Measurements from ENCODE around the gene CADM2. TPM values are rescaled to one million over a fixed set of nuclear protein-coding genes. Genes with fewer than 3 reads are reported as not detected.

Gene CADM2
- total RNA-seq, 4 donors from 2014 or later: 15.6 to 51.8 (median 37.4) TPM

DNA sequence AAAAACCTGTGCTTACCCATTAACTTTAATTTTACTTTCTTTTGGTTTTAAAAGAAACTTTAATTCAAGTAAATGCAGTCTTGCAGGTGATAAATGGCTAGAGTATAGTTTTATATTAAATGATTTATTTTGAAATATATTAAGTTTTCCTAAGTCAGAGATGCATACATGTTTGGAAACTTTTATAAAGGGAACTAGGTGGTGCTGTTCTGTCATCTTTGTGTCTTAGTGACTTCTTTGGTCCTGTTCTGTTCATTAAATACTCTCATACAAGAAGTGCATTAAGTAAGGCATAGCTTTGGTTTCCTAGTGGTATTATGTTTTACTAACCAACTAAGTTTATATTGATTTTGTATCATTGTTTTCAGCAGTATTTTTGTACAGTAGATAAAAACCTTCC is 15.6 kb downstream of the CADM2 start:
- no peak overlapping the region for H3K27ac ChIP-seq
- no peak for DNase-seq (ENCODE audit: low spot score in 2 of 2)
- TF ChIP-seq EP300 (IDR thresholded peaks at IDR 0.05) (no peak), POLR2A (IDR thresholded peaks at IDR 0.05) (no peak)
- TF ChIP-seq, protein P1, sequence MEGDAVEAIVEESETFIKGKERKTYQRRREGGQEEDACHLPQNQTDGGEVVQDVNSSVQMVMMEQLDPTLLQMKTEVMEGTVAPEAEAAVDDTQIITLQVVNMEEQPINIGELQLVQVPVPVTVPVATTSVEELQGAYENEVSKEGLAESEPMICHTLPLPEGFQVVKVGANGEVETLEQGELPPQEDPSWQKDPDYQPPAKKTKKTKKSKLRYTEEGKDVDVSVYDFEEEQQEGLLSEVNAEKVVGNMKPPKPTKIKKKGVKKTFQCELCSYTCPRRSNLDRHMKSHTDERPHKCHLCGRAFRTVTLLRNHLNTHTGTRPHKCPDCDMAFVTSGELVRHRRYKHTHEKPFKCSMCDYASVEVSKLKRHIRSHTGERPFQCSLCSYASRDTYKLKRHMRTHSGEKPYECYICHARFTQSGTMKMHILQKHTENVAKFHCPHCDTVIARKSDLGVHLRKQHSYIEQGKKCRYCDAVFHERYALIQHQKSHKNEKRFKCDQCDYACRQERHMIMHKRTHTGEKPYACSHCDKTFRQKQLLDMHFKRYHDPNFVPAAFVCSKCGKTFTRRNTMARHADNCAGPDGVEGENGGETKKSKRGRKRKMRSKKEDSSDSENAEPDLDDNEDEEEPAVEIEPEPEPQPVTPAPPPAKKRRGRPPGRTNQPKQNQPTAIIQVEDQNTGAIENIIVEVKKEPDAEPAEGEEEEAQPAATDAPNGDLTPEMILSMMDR (IDR thresholded peaks at IDR 0.05): peak in 1 of 5 experiments; percentile 16
- H3K27me3 ChIP-seq: no peaks in the 10 kb centered on the region
- H3K4me1 ChIP-seq: peaks cover 0 to 5% (median 0%) of the 10 kb centered on the region in 4 donors
- H3K36me3 ChIP-seq: no peaks in the 10 kb centered on the region
- H3K4me3 ChIP-seq: no peak overlapping the region
- H3K9me3 ChIP-seq: no peaks in the 10 kb centered on the region

DNA sequence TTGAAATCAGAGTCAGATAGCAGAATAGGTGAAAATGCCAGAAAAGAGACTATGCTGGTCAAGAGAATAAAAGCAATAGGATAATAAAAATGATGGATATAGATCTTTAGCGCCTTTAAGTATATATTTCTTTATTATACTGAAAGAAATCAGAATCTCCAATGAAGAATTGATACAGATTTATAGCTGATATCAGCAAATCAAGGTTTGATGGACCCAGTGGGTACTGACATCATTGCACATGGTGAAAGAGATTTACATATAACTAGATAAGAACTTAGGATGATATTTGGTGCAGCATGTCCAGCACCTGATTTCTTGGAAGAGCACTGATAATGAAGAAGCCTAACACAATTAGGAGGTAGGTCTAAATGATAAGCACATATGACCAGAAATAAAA is 18.2 kb downstream of the CADM2 start:
- Histone ChIP-seq H3K4me3 (no peak overlapping the region), H3K27ac (no peak overlapping the region), H3K36me3 (no peaks in the 10 kb centered on the region), H3K9me3 (no peaks in the 10 kb centered on the region), H3K4me1 (peaks cover 0 to 16% (median 0%) of the 10 kb centered on the region in 4 donors), H3K27me3 (no peaks in the 10 kb centered on the region)
- 80 to 87% methylated on average over 1 of the region's 1 CpG for WGBS, 2 donors
- TF ChIP-seq EP300 (IDR thresholded peaks at IDR 0.05): no peak
- TF ChIP-seq, protein P1 (IDR thresholded peaks at IDR 0.05): no peak
- TF ChIP-seq POLR2A (IDR thresholded peaks at IDR 0.05): no peak
- no peak for DNase-seq (ENCODE audit: low spot score in 2 of 2)

DNA sequence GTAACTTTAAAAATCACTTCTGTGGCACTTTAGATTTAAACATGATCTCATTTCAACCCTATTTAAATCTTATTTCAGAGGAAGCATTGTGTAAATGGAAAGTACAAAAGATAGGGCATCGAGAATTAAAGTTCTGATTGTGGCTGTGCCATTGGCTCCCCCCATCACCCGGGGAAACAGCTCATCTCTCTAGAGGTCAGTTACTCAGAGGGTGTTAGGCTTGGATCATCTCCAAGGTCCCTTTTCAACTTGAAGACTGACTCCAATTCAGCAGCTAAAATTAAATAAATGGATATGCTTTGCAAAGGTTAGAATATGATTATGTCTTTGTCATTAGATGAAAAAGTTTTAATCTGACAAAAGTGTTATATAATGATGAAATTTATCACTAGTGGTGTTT is 20.1 kb downstream of the CADM2 start:
- H3K9me3 ChIP-seq: no peaks in the 10 kb centered on the region
- no peak for DNase-seq (ENCODE audit: low spot score in 2 of 2)
- TF ChIP-seq, protein P1 (IDR thresholded peaks at IDR 0.05): no peak
- TF ChIP-seq EP300 (IDR thresholded peaks at IDR 0.05): no peak
- no peak for TF ChIP-seq POLR2A (IDR thresholded peaks at IDR 0.05)
- no peak overlapping the region for H3K4me3 ChIP-seq
- no peaks in the 10 kb centered on the region for H3K27me3 ChIP-seq
- H3K36me3 ChIP-seq: no peaks in the 10 kb centered on the region
- H3K27ac ChIP-seq: peak overlapping the region in 1 of 4 donors; percentile 1
- H3K4me1 ChIP-seq: peaks cover 0 to 16% (median 0%) of the 10 kb centered on the region in 4 donors
- 29 to 37% methylated on average over 2 of the region's 2 CpGs for WGBS, 2 donors

DNA sequence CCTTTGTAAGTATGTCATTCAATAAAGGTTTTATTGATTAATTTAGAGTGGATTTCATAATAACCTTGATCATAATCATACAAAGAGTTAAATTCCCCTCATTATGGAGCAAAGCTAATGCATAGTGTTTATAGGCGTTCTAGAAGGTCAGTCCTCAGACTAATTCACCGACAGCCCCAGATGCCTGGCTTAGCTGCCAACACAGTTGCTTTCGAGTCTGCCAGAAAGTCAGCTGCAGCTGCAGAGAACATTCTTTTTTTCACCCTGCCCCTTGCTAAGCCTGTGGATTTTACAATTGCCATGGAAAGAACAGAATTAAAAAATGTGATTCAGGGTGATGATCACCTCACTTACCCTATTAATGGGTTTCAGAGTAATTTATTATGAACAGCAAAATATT is 21.2 kb downstream of the CADM2 start:
- no peaks in the 10 kb centered on the region for H3K9me3 ChIP-seq
- no peak for TF ChIP-seq POLR2A (IDR thresholded peaks at IDR 0.05)
- TF ChIP-seq EP300 (IDR thresholded peaks at IDR 0.05): no peak
- TF ChIP-seq, protein P1 (IDR thresholded peaks at IDR 0.05): no peak
- H3K27me3 ChIP-seq: no peaks in the 10 kb centered on the region
- H3K36me3 ChIP-seq: no peaks in the 10 kb centered on the region
- 20 to 27% methylated on average over 3 of the region's 3 CpGs for WGBS, 2 donors
- peaks cover 0 to 16% (median 0%) of the 10 kb centered on the region in 4 donors for H3K4me1 ChIP-seq
- DNase-seq (ENCODE audit: low spot score in 2 of 2): no peak
- no peak overlapping the region for H3K4me3 ChIP-seq
- H3K27ac ChIP-seq: peak overlapping the region in 1 of 4 donors; percentile 16

DNA sequence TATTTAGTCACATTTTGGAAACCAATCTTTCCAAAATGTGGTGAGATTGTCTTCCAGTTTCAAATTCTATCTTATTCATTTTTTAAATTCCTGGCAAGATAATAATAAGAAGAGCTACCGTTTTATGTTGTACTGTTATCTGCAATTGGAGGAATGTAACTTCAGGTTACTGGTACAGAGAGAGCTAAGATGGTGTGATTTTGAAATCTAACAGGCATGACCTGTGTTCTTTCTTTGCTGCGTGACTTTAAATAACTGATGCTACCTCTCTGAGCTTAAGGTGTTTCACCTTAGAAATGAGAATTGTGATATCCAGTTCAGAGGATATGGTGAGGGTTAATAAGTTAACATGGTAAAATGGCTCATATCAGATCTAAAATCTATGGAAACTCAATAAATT is 21.7 kb downstream of the CADM2 start:
- H3K36me3 ChIP-seq: no peaks in the 10 kb centered on the region
- no peaks in the 10 kb centered on the region for H3K9me3 ChIP-seq
- peaks cover 0 to 13% (median 0%) of the 10 kb centered on the region in 4 donors for H3K4me1 ChIP-seq
- no peak overlapping the region for H3K4me3 ChIP-seq
- H3K27ac ChIP-seq: peak overlapping the region in 1 of 4 donors; percentile 16
- TF ChIP-seq, protein P1 (IDR thresholded peaks at IDR 0.05): no peak
- DNase-seq (ENCODE audit: low spot score in 2 of 2): no peak
- no peaks in the 10 kb centered on the region for H3K27me3 ChIP-seq
- 56 to 64% methylated on average over 2 of the region's 2 CpGs for WGBS, 2 donors
